ENCODE data around the gene CHRNB2. TPM values are rescaled to one million over a fixed set of nuclear protein-coding genes. Genes with fewer than 3 reads are reported as not detected.
"Not testable (repeated sequence)": the region's sequence is repeated elsewhere in the genome, so short reads cannot be mapped to it uniquely, and the experiment has no call there.

Gene CHRNB2, protein sequence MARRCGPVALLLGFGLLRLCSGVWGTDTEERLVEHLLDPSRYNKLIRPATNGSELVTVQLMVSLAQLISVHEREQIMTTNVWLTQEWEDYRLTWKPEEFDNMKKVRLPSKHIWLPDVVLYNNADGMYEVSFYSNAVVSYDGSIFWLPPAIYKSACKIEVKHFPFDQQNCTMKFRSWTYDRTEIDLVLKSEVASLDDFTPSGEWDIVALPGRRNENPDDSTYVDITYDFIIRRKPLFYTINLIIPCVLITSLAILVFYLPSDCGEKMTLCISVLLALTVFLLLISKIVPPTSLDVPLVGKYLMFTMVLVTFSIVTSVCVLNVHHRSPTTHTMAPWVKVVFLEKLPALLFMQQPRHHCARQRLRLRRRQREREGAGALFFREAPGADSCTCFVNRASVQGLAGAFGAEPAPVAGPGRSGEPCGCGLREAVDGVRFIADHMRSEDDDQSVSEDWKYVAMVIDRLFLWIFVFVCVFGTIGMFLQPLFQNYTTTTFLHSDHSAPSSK
- not detected in 2 replicates for total RNA-seq (2014; rRNA removed; shearing (Covaris generic))

DNA sequence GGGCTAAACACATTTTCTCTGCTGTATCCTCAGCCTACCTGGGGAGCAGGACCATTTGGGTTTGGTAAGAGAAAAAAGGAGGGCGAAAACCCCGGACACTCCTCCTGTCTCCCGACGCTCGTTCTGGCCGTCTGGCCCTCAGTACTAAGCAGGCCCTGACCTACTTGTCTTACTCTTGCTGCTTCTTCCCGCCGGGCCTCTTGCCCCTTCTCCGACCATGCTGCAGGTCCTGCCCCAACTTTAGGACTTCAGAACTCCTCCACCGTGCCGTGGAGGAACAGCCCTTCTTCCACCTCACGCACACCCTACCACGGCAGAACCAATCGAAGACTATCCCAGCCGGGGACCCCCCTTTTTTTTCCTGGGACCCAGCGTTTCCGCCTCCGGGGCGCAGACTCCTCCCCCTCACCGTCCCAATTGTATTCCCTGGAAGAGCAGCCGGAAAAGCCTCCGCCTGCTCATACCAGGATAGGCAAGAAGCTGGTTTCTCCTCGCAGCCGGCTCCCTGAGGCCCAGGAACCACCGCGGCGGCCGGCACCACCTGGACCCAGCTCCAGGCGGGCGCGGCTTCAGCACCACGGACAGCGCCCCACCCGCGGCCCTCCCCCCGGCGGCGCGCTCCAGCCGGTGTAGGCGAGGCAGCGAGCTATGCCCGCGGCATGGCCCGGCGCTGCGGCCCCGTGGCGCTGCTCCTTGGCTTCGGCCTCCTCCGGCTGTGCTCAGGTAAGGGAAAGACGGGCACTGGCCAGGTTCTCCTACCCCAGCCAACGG, at the start of gene CHRNB2:
Gene CHRNB2, plus strand, starts transcription at position 393 of the 771 bp plus-strand sequence. Its CDS starts 267 bp downstream, at position 660.
- peak in 1 of 2 experiments; percentile 49 for DNase-seq (ENCODE audit: low read depth in 1 of 2, low spot score in 2 of 2)

DNA sequence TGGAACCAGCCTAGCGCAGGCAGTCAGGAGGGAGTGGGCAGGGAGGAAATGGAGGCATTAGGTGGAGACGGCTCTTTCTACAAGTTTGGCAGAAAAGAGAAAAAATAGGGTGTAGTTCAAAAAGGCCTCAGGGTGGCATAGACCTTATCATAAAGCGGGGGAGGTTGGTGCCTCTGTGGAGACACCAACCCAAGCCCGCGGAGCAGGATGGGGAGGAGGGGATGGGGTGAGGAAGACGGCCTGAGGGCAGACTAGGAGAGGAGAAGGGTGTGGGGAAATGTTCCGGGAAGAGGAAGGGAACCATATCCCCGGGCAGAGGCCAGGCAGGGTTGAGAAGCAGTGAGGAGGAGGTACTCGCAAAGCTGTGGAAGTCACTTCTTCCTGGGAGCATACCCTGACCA, 48.0 kb upstream of the CHRNB2 start:
- Histone ChIP-seq H3K36me3 (no peaks in the 10 kb centered on the region), H3K4me1 (replicated peaks) (no peaks in the 10 kb centered on the region), H3K4me3 (no peak overlapping the region), H3K27ac (no peak overlapping the region), H3K9me3 (replicated peaks) (no peaks in the 10 kb centered on the region), H3K27me3 (replicated peaks) (peaks cover 26% of the 10 kb centered on the region)
- no peak for DNase-seq (ENCODE audit: low read depth in 1 of 2, low spot score in 2 of 2)

More for the DNA sequence above, at the start of gene CHRNB2:
- Histone ChIP-seq H3K27ac (no peak within 1 kb of the TSS), H3K27me3 (replicated peaks) (peaks cover 23% of the 10 kb centered on the region), H3K4me1 (replicated peaks) (peaks cover 4% of the 10 kb centered on the region), H3K36me3 (no peaks in the 10 kb centered on the region), H3K9me3 (replicated peaks) (no peaks in the 10 kb centered on the region; the same call in 1 of the 2 replicates), H3K4me3 (no peak within 1 kb of the TSS)

DNA sequence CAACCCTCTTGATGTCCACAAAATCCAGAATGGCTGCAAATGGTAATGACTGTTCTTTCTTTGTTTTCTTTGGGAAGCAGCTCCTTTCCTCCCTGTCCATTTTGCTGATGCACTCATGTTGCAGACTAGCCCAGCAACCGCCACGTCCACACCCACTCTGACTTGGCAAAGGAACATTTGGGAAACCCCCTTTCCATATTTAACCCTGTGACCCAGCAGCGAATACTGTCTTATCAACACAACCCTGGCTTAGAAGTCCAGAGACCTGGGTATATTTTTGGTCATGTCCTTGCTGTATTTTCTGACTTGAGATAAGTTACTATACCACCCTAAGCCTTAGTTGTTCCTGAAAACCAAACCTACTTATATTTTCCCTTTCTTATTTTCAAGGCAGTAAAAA, 47.2 kb upstream of the CHRNB2 start:
- Histone ChIP-seq H3K4me1 (replicated peaks) (no peaks in the 10 kb centered on the region), H3K9me3 (replicated peaks) (no peaks in the 10 kb centered on the region), H3K27ac (no peak overlapping the region), H3K27me3 (replicated peaks) (peaks cover 23% of the 10 kb centered on the region), H3K4me3 (no peak overlapping the region), H3K36me3 (no peaks in the 10 kb centered on the region)
- no peak for DNase-seq (ENCODE audit: low read depth in 1 of 2, low spot score in 2 of 2)

DNA sequence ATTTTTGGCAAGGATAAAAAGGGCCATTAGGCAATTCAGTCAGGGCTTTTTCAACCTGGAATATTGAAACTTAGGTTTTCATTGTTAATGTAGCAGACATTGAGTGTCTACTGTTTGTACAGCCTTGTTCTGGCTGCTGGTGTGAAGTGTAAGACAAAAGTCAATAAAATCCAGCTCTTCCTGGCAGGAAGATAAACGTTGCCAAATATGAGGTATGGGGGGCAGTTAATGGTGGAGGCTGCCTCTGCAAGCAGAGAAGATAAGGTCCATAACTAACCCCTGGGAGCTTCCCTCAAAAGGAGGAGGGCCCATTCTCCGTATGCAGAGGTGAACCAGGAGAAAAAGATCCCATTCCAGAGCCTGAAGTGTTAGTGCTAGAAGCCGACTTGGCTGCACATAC, 45.9 kb upstream of the CHRNB2 start:
- no peak for DNase-seq (ENCODE audit: low read depth in 1 of 2, low spot score in 2 of 2)

DNA sequence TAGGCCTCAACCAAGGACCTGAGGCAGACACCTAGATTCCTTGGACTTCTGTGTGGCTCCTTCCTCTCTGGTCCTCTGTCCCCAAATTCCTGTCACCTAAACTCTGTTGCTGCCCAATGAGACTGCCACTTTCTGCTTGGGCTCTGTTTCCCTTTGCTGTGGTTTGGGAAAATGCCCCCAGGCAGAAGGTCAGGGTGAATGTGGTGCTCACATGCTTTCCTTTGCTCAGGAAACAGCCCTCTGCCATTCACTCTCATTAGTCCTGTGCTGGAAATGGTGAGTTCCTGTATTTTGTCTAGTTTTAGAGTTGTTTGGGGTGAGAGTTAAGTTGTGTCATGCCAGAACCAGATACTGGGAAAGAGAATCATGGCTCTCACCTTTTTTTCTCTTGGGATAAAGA, 42.7 kb upstream of the CHRNB2 start:
- DNase-seq (ENCODE audit: low read depth in 1 of 2, low spot score in 2 of 2), result no peak
- Histone ChIP-seq H3K9me3 (replicated peaks) (no peaks in the 10 kb centered on the region), H3K36me3 (no peaks in the 10 kb centered on the region), H3K4me1 (replicated peaks) (no peaks in the 10 kb centered on the region), H3K4me3 (no peak overlapping the region), H3K27me3 (replicated peaks) (peaks cover 15% of the 10 kb centered on the region), H3K27ac (no peak overlapping the region)

More for the DNA sequence above, 45.9 kb upstream of the CHRNB2 start:
- no peaks in the 10 kb centered on the region for H3K36me3 ChIP-seq
- no peak overlapping the region for H3K4me3 ChIP-seq
- no peaks in the 10 kb centered on the region for H3K4me1 ChIP-seq (replicated peaks)
- H3K27ac ChIP-seq, result no peak overlapping the region
- H3K27me3 ChIP-seq (replicated peaks), result peaks cover 23% of the 10 kb centered on the region
- no peaks in the 10 kb centered on the region for H3K9me3 ChIP-seq (replicated peaks)

DNA sequence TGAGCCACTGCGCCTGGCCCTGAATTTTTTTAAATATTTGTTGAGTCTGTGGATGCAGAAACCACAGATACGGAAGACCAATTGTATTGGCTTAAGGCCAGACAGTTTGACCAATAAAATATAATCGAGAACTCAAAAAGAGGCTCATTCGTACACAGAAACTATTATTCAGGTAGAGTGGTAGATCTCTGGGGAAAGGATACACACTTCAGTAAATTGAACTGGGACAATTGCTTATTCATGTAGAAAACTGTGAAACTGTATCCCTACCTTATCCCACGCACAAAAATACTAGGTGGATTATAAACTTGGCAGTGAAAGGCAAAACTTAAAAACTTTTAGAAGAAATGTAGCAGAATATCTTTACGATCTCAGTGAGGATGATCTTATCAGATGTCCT, 40.4 kb upstream of the CHRNB2 start:
- Histone ChIP-seq H3K27ac (no peak overlapping the region), H3K27me3 (replicated peaks) (peaks cover 6% of the 10 kb centered on the region), H3K4me3 (no peak overlapping the region), H3K4me1 (replicated peaks) (no peaks in the 10 kb centered on the region), H3K9me3 (replicated peaks) (no peaks in the 10 kb centered on the region), H3K36me3 (no peaks in the 10 kb centered on the region)
- DNase-seq (ENCODE audit: low read depth in 1 of 2, low spot score in 2 of 2), result no peak

DNA sequence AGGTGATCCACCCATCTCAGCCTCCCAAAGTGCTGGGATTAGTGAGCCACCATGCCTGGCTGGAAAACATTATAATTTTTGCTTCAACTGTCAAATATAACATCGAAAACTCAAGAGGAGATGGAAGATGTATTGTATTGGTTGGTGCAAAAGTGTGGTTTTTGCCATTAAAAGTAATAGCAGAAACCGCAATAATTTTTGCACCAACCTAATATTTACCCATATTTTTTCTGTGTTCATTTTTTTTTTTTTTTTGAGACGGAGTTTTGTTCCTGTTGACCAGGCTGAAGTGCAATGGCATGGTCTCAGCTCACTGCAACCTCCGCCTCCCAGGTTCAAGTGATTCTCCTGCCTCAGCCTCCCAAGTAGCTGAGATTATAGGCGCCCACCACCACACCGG, 38.3 kb upstream of the CHRNB2 start:
- DNase-seq (ENCODE audit: low read depth in 1 of 2, low spot score in 2 of 2), result no peak
- no peaks in the 10 kb centered on the region for H3K36me3 ChIP-seq

DNA sequence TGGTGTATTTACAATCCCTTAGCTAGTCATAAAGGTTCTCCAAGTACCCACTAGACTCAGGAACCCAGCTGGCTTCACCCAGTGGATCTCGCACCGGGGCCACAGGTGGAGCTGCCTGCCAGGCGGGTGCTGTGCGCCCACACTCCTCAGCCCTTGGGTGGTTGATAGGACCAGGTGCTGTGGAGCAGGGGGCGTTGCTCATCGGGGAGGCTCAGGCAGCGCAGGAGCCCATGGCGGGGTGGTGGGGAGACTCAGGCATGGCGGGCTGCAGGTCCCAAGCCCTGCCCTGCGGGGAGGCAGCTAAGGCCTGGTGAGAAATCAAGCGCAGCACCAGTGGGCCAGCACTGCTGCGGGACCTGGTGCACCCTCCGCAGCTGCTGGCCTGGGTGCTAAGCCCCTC, 35.6 kb upstream of the CHRNB2 start:
- H3K36me3 ChIP-seq, result not testable (repeated sequence)

More for the DNA sequence above, 38.3 kb upstream of the CHRNB2 start:
- H3K9me3 ChIP-seq (replicated peaks), result no peaks in the 10 kb centered on the region
- no peaks in the 10 kb centered on the region for H3K4me1 ChIP-seq (replicated peaks)
- no peak overlapping the region for H3K4me3 ChIP-seq
- no peak overlapping the region for H3K27ac ChIP-seq
- H3K27me3 ChIP-seq (replicated peaks), result peaks cover 3% of the 10 kb centered on the region; the same call in 1 of the 2 replicates

DNA sequence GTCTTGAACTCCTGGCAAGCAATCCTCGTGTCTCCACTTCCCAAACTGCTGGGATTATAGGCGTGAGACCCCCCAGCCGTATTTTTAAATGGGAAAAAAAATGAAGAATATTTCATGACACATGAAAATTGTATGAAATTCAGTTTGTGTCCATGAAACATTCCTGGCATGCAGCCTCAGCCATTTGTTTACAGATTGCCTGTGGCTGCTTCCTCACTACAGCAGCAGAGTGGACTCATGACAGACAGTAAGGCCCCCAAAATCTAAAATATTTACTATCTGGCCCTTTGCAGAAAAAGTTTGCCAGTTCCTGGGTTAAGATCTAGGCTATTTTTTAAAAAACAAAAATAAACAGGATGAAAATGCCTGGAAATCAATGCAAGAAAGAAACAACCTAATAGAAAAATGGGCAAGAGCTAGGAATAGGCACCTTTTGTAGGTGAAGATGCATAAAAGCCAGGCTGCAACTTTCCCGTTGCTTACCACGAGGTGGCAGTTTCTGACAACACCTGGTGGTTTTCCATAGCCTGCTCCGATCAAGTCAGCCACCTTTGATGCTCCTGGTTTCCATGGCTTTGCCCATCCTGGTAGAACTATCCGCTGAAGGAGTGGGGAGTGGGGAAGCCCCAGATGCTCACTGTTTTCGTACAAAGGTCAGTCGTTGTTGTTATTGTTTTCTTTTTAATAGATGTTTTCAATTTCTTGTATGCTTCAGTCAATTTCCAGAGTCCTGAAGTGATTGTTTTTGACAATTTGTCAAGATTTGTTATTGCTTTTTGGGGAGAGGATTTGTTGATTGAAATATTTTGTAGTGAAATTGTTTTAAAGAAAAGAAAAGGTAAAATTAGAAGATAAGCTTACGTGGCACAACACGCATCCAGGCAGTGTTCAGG, 33.4 kb upstream of the CHRNB2 start:
- H3K4me1 ChIP-seq (replicated peaks), result no peaks in the 10 kb centered on the region
- DNase-seq (ENCODE audit: low read depth in 1 of 2, low spot score in 2 of 2), result no peak
- H3K27me3 ChIP-seq (replicated peaks), result peaks cover 3% of the 10 kb centered on the region
- no peak overlapping the region for H3K4me3 ChIP-seq
- H3K27ac ChIP-seq, result no peak overlapping the region
- H3K9me3 ChIP-seq (replicated peaks), result no peaks in the 10 kb centered on the region
- H3K36me3 ChIP-seq, result no peaks in the 10 kb centered on the region

More for the DNA sequence above, 35.6 kb upstream of the CHRNB2 start:
- H3K4me1 ChIP-seq (replicated peaks); H3K4me3 ChIP-seq; H3K27ac ChIP-seq; H3K9me3 ChIP-seq (replicated peaks); H3K27me3 ChIP-seq (replicated peaks); DNase-seq (ENCODE audit: low read depth in 1 of 2, low spot score in 2 of 2): not testable (repeated sequence)

DNA sequence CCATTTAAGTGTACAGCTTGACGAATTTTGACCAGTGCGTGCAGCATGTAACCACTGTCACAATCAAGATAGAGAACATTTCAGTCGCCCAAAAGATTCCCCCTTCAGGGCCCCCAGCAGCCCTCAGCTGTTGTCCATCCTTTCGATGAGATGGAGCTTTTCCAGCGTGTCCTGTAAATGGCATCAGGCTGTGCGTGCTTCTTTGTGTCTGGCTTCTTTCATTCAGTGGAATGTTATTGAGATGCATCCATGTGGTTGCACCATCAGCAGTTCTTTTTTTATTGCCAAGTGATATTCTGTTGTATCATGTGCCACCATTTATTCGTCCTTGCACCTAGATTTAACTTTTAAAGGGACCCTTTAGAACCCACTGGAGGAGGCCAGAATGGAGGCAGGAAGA, 31.0 kb upstream of the CHRNB2 start:
- peaks cover 6% of the 10 kb centered on the region for H3K4me1 ChIP-seq (replicated peaks)
- no peaks in the 10 kb centered on the region for H3K9me3 ChIP-seq (replicated peaks)
- no peaks in the 10 kb centered on the region for H3K36me3 ChIP-seq
- no peak overlapping the region for H3K27ac ChIP-seq
- H3K4me3 ChIP-seq, result no peak overlapping the region
- no peak for DNase-seq (ENCODE audit: low read depth in 1 of 2, low spot score in 2 of 2)
- peaks cover 3% of the 10 kb centered on the region for H3K27me3 ChIP-seq (replicated peaks)

DNA sequence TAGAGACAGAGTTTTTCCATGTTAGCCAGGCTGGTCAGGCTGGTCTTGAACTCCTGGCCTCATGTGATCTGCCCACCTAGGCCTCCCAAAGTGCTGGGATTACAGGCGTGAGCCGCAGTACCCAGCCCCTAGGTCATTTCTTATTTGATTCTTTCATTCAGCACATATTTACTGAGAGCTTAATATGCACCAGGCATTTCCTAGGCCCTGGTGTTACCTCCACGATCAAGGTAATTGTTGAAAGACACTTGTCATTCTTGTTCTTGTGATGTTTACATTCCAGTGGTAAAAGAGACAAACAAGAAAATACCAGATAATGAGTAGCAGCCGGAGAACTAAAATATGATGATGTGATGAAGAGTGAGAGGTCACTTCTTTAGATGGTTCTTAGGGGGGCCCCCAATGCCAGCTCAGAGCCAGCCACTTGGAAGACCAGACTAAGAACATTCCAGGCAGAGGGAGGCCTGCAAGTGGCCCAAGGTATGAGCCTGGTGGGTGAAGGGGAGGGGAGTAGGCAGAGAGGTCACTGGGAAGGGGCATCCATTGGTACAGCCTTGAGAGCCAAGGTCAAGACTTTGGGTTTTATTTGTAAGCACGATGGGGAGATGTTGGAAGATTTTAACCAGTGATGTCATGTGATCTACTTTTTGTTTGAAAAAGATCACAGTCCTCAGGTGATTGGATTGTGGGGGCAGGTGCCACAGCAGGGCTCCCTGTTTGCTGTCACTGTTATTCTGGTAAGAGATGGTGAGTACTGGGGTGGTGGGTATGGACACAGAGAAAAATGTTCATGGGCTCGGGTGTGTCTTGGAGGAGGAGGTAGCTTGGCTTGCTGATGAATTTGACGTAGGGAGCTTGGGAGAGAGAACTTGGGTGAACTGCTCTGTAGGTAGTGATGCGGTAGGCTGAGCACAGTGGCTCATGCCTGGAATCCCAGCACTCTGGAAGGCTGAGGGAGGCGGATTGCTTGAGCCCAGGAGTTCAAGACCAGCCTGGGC, 27.8 kb upstream of the CHRNB2 start:
- Histone ChIP-seq H3K4me1 (replicated peaks) (peaks cover 12% of the 10 kb centered on the region), H3K9me3 (replicated peaks) (no peaks in the 10 kb centered on the region), H3K36me3 (no peaks in the 10 kb centered on the region), H3K4me3 (no peak overlapping the region), H3K27ac (no peak overlapping the region), H3K27me3 (replicated peaks) (peaks cover 2% of the 10 kb centered on the region)
- DNase-seq (ENCODE audit: low read depth in 1 of 2, low spot score in 2 of 2), result peak in 1 of 2 experiments; percentile 20

DNA sequence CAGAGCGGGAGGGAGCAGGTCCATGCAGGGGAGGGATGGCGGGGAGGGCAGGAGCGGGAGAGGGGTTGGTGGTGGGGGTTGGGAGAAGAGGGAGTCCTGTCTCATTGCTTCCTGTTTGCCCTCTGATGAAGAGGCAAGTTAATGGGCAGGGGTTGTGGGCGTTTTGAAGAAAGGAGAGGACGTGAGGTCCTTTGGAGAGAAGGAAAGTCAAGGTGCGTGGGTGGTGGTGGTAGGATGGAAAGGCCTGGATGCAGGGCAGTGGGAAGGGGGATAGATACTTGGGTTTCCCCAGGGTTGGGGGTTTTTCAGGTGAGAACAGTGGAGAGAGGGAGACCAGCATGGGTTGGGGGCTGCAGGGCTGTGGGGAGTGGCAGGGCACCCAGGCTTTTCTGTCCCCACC, 26.3 kb upstream of the CHRNB2 start:
- H3K9me3 ChIP-seq (replicated peaks), result no peaks in the 10 kb centered on the region
- DNase-seq (ENCODE audit: low read depth in 1 of 2, low spot score in 2 of 2), result no peak
- H3K27ac ChIP-seq, result no peak overlapping the region
- H3K4me1 ChIP-seq (replicated peaks), result peaks cover 12% of the 10 kb centered on the region
- H3K4me3 ChIP-seq, result no peak overlapping the region
- H3K27me3 ChIP-seq (replicated peaks), result peaks cover 2% of the 10 kb centered on the region
- H3K36me3 ChIP-seq, result no peaks in the 10 kb centered on the region
